Activated CD8-positive, alpha-beta T cell treated with anti-CD3 and anti-CD28 coated beads, Interleukin-2, amount 10 ng/mL, durations not matched to agents 7 days and 5 days (primary cell): ENCODE data around the gene MAPK8. TPM values are rescaled to one million over a fixed set of nuclear protein-coding genes. Genes with fewer than 3 reads are reported as not detected.
"Not testable (repeated sequence)": the region's sequence is repeated elsewhere in the genome, so short reads cannot be mapped to it uniquely, and the experiment has no call there.

Experiments
- ATAC-seq: fragments of 150-1000 bp; cut with Tn5 transposase; one replicate; pipeline ENCODE4 v1.10.0; 2021; ENCODE audit warnings: moderate library complexity
- CTCF ChIA-PET: fragments of 350-600 bp; sonication (Branson Sonifier 250); formaldehyde crosslinking; loops from one replicate; lab custom pipeline; 2021; ENCODE audit warnings: antibody characterized with exemption; lab: Charles Lee
- POLR2A ChIA-PET: fragments of 350-600 bp; sonication (Branson Sonifier 250); formaldehyde crosslinking; loops from one replicate; lab custom pipeline; 2021; ENCODE audit warnings: antibody characterized with exemption; lab: Charles Lee
- DNase-seq: peaks from one replicate; pipeline ENCODE4 v3.0.0-alpha.2; 2020
- H3K27ac Mint-ChIP-seq: one replicate; pipeline ENCODE4 v1.8.0; 2021; ENCODE audit warnings: mild to moderate bottlenecking, mixed read lengths
- H3K27me3 Mint-ChIP-seq: one replicate; pipeline ENCODE4 v1.8.0; 2021; ENCODE audit warnings: low read depth, mixed read lengths
- H3K36me3 Mint-ChIP-seq: one replicate; pipeline ENCODE4 v1.8.0; 2021; ENCODE audit warnings: low read depth, mixed read lengths
- H3K4me1 Mint-ChIP-seq: one replicate; pipeline ENCODE4 v1.8.0; 2021; ENCODE audit warnings: low read depth, mixed read lengths
- H3K4me3 Mint-ChIP-seq: one replicate; pipeline ENCODE4 v1.8.0; 2021; ENCODE audit warnings: mild to moderate bottlenecking, mixed read lengths
- H3K9me3 Mint-ChIP-seq: one replicate; pipeline ENCODE4 v1.8.0; 2022; ENCODE audit warnings: mixed read lengths; ENCODE audit not compliant: insufficient read depth
- total RNA-seq, 2 experiments: library from RNA; stranded (reverse); gene quantifications; one replicate each; pipeline ENCODE4 v1.2.3, GENCODE V29; 2021

MAPK8 gene
- total RNA-seq, 2 experiments from 2014 or later = 29.4 to 30.7 TPM

DNA sequence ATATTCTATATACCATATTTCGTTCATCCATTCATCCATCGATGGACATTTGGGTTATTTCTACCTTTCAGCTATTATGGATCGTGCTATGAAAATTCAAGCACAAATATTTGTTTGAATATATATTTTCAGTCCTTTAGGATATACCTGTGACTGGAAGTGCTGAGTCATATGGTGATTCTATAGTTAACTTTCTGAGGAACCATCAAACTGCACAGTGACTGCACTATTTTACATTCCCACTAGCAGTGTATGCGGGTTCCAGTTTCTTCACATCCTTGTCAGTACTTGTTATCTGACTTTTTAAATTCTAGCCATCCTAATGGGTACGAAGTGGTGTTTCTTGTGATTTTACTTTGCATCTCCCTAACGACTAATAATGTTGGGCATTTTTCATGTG is 104.0 kb downstream of the MAPK8 start:
- ChIA-PET POLR2A (no interaction called here), CTCF (no interaction called here)
- DNase-seq = no peak
- H3K36me3 Mint-ChIP-seq = peaks cover 30% of the 10 kb centered on the region
- H3K9me3 Mint-ChIP-seq = peaks cover 11% of the 10 kb centered on the region
- no peaks in the 10 kb centered on the region for H3K27me3 Mint-ChIP-seq
- no peak for ATAC-seq
- H3K4me1 Mint-ChIP-seq = peaks cover 6% of the 10 kb centered on the region
- no peak overlapping the region for H3K27ac Mint-ChIP-seq
- H3K4me3 Mint-ChIP-seq = no peak overlapping the region

DNA sequence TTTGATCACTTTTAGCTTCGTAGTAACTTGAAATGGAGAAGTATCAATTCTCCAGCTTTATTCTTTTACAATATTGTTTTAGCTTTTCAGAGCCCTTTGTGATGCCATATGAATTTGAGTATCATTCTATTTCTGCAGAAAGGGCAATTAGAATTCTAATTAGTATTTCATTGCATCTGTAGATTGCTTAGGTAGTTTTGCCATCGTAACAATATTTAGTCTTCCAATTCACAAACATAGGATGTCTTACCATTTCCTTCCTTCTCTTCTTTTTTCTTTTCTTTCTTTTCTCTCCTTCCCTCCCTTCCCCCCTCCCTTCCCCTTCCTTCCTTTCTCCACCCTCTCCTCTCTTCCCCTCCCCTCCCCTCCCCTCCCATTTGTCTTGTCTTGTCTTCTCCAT is 105.0 kb downstream of the MAPK8 start:
- CTCF ChIA-PET = no interaction called here
- Mint-ChIP-seq H3K4me1 (peaks cover 6% of the 10 kb centered on the region), H3K9me3 (peaks cover 11% of the 10 kb centered on the region), H3K27ac (no peak overlapping the region), H3K36me3 (peaks cover 29% of the 10 kb centered on the region), H3K27me3 (no peaks in the 10 kb centered on the region), H3K4me3 (no peak overlapping the region)
- ATAC-seq = no peak
- POLR2A ChIA-PET = no interaction called here
- no peak for DNase-seq

DNA sequence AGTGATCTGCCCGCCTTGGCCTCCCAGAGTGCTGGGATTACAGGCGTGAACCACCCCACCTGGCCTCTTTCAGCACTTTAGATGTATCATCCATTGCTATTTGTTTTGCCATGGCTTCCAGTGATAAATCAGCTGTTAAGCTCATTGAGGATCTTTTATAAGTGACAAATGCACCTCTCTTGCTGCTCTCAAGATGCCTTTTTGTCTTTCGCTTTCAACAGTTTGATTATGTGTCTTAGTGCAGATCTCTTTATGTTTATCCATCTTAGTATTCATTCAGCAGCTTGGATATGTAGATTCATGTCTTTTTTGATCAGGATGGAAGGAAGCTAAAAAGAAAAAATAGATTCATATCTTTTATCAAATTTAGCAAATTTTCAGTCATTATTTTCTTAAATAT is 105.6 kb downstream of the MAPK8 start:
- Mint-ChIP-seq H3K27ac (no peak overlapping the region), H3K27me3 (no peaks in the 10 kb centered on the region), H3K4me3 (no peak overlapping the region), H3K4me1 (peaks cover 6% of the 10 kb centered on the region), H3K9me3 (peaks cover 11% of the 10 kb centered on the region), H3K36me3 (peaks cover 29% of the 10 kb centered on the region)
- ChIA-PET POLR2A (no interaction called here), CTCF (no interaction called here)
- ATAC-seq (no peak), DNase-seq (no peak)

DNA sequence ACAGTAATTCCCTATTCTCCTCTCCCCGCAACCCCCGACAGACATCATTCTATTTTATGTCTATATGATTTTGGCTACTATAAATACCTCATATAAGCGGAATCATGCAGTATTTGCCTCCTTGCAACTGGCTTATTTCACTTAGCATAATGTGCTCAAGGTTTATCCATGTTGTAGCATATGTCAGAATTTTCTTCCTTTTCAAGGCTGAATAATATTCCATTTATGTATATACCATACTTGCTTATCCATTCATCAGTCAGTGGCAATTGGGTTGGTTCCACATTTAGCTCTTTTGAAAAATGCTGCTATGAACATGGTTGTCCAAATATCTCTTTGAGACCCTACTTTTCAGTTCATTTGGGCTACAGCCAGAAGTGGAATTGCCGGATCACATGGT is 106.5 kb downstream of the MAPK8 start:
- Mint-ChIP-seq H3K27me3 (no peaks in the 10 kb centered on the region), H3K4me1 (peaks cover 6% of the 10 kb centered on the region), H3K9me3 (peaks cover 11% of the 10 kb centered on the region), H3K36me3 (peaks cover 29% of the 10 kb centered on the region), H3K4me3 (no peak overlapping the region), H3K27ac (no peak overlapping the region)
- ATAC-seq = no peak
- DNase-seq = no peak
- ChIA-PET POLR2A (no interaction called here), CTCF (no interaction called here)

DNA sequence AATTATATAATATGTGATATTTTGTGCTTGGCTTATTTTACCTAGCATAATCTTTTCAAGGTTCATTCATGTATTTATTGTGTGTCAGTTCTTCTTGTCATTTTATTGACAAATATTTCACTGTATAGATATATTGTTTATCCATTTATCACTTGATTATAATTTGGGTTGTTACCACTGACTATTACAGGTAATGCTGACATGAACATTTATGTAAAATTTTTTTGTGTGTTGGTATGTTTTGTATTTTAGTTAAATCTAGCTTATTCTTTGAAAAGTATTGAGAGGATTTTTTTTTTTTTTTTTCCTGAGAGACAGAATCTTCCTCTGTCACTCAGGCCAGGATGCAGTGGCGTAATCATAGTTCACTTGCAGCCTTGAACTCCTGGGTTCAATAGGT is 107.7 kb downstream of the MAPK8 start:
- ChIA-PET POLR2A (no interaction called here), CTCF (no interaction called here)
- no peaks in the 10 kb centered on the region for H3K27me3 Mint-ChIP-seq
- no peak overlapping the region for H3K27ac Mint-ChIP-seq
- H3K36me3 Mint-ChIP-seq = peaks cover 29% of the 10 kb centered on the region
- H3K9me3 Mint-ChIP-seq = peaks cover 11% of the 10 kb centered on the region
- H3K4me1 Mint-ChIP-seq = peaks cover 9% of the 10 kb centered on the region
- no peak for DNase-seq
- no peak for ATAC-seq
- H3K4me3 Mint-ChIP-seq = no peak overlapping the region

DNA sequence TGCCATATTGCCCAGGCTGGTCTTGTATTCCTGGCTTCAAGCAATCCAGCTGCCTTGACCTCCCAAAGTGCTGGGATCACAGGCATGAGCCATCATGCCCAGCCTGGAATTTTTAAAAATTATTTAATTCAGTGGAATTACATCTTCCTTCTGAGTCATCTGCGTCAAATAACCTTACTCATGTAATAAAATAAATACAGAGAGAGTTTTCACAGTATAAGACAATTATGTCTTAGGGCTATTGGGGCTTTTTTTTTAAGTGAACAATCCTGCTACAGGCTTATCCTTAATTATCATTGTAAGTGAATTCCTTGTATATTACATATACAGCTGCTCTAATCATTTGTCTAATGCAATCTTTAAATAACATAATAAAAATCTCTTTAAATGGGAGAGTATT is 108.3 kb downstream of the MAPK8 start:
- Mint-ChIP-seq H3K27ac (no peak overlapping the region), H3K36me3 (peaks cover 29% of the 10 kb centered on the region), H3K9me3 (peaks cover 11% of the 10 kb centered on the region), H3K4me3 (no peak overlapping the region), H3K27me3 (no peaks in the 10 kb centered on the region), H3K4me1 (peaks cover 9% of the 10 kb centered on the region)
- ChIA-PET CTCF (no interaction called here), POLR2A (no interaction called here)
- no peak for DNase-seq
- ATAC-seq = no peak

DNA sequence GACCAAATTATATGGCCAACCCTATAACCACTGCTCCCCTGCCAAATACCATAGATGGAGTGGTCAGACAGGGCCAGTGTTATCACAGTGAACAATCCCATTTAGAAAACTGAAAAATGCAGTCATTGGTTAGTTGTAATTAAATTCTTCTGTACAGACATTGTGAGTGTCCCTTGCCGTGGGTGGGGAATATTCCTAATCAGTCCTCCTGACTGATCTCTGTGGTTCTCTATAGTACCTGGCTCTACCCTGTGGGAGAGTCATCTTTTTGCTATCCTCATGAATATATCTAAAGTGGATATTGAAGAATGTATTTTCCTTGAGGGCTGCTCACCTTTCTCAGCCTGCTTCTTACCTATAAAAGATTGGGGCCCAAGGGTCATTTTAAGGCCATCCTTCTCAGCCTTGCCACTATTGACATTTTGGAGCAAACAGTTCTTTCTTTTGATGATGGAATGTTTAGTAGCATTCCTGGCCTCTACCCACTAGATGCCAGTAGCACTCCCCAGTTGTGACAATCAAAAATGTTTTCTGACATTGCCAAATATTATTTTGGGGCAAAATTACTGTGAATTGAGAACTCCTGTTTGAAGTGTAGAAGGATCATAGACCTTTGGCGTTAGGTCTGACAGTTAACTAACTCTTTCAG is 110.2 kb downstream of the MAPK8 start:
- H3K27ac Mint-ChIP-seq = no peak overlapping the region
- ChIA-PET POLR2A (no interaction called here), CTCF (interaction anchor here (0.9 kb wide), 1 partner anchor 19 kb away, joined by 3 read pairs; no protein-coding TSS in a partner anchor)
- H3K27me3 Mint-ChIP-seq = no peaks in the 10 kb centered on the region
- peaks cover 11% of the 10 kb centered on the region for H3K9me3 Mint-ChIP-seq
- ATAC-seq = no peak
- no peak for DNase-seq
- no peak overlapping the region for H3K4me3 Mint-ChIP-seq
- H3K36me3 Mint-ChIP-seq = peaks cover 16% of the 10 kb centered on the region
- H3K4me1 Mint-ChIP-seq = peaks cover 9% of the 10 kb centered on the region

DNA sequence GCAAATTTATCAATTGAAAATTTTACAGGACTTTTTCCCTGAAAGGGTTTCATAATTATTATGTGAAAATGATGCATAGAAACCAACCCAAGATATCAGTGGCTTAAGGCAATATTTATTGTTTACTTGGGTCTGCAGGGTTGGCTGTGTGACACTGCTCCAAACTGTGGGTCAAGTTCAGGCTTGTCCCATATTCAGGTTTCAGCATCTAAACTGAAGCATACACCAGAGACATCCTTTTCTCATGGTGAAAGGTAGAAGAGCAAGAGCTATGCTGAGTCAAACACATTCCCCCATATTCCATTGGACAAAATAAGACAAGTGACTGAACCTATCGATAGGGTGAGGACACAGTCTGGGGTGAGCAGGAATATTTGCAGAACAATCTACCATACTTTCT is 110.9 kb downstream of the MAPK8 start:
- Mint-ChIP-seq H3K27ac (no peak overlapping the region), H3K4me3 (no peak overlapping the region), H3K27me3 (no peaks in the 10 kb centered on the region), H3K9me3 (peaks cover 6% of the 10 kb centered on the region), H3K36me3 (peaks cover 10% of the 10 kb centered on the region), H3K4me1 (peaks cover 9% of the 10 kb centered on the region)
- DNase-seq = no peak
- ChIA-PET POLR2A (no interaction called here), CTCF (interaction anchor here (0.6 to 1.3 kb wide), 3 partner anchors 19 to 108 kb away, joined by 3 to 4 read pairs (median 3); no protein-coding TSS in a partner anchor)
- ATAC-seq = no peak

DNA sequence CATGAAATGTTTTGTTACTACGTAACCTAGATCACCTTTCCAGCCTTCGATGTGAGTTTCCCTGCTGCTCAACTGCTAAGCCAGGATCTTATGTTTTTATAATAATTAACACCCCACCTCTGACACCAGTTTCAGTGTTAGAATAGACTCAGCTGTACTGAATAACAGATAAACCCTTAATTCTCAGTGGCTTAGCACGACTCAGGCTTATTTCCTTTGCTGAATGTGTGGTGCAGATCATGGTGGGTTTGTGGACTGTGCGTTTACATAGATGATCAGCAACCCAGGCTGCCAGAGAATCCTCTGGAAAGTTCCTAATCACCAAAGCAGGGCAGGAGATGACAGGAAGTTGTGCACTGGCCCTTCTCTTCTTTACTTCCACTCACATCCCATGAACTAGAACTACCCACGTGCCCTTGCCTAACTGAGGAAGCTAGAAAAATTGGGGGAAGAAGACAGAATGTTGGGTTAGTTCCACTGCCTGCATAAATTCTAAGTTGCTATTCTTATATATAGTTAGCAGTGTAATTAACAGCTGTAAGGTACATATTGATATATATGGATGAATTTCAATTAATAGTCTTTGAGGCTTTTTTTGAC is 111.8 kb downstream of the MAPK8 start:
- ATAC-seq = no peak

DNA sequence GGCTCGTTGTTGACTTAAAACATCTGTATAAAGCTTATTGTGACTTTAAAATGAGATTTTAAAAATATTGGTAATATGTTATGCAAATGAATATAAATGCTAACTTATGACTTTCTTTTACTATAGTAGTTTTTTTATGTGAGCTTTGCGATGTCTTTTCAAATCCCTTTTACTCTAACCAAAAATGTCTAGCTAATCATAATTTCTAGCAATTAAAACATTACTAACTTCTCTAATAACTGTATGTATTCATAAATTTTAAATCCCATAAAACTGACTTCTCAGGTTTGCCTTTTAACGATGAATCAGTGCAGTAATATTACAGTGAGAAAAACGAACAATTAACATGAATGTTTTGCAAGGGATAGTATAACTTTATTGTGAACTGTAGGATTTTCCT is 113.2 kb downstream of the MAPK8 start:
- H3K27ac Mint-ChIP-seq = no peak overlapping the region
- H3K9me3 Mint-ChIP-seq = no peaks in the 10 kb centered on the region
- CTCF ChIA-PET = interaction anchor here (1.5 kb wide), 1 partner anchor 110 kb away, joined by 3 read pairs; no protein-coding TSS in a partner anchor
- POLR2A ChIA-PET = no interaction called here
- ATAC-seq = no peak
- H3K36me3 Mint-ChIP-seq = no peaks in the 10 kb centered on the region
- DNase-seq = no peak
- H3K4me3 Mint-ChIP-seq = no peak overlapping the region
- no peaks in the 10 kb centered on the region for H3K27me3 Mint-ChIP-seq
- peaks cover 3% of the 10 kb centered on the region for H3K4me1 Mint-ChIP-seq

More for the DNA sequence above, 111.8 kb downstream of the MAPK8 start:
- Mint-ChIP-seq H3K9me3 (no peaks in the 10 kb centered on the region), H3K27me3 (no peaks in the 10 kb centered on the region), H3K27ac (no peak overlapping the region), H3K4me3 (no peak overlapping the region), H3K4me1 (peaks cover 5% of the 10 kb centered on the region), H3K36me3 (peaks cover under 1% of the 10 kb centered on the region)
- CTCF ChIA-PET = interaction anchor here (0.6 to 1.3 kb wide), 2 partner anchors 105 to 108 kb away, joined by 3 to 4 read pairs; no protein-coding TSS in a partner anchor
- no peak for DNase-seq
- POLR2A ChIA-PET = interaction anchor here (0.7 kb wide), 1 partner anchor 51 kb away, joined by 4 read pairs; no protein-coding TSS in a partner anchor

DNA sequence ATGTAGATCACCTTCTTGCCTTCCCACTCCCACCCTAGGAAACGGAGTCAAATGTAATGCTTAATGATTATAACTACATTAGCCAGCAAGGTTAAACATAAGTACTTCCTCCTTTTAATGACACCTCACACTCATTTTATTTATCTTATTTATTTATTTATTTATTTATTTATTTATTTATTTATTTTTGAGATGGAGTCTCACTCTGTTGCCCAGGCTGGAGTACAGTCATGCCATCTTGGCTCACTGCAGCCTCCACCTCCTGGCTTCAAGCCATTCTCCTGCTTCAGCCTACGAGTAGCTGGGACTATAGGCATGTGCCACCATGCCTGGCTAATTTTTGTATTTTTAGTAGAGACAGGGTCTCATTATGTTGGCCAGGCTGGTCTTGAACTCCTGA is 115.4 kb downstream of the MAPK8 start:
- H3K36me3 Mint-ChIP-seq, ATAC-seq, POLR2A ChIA-PET, H3K4me1 Mint-ChIP-seq, H3K27ac Mint-ChIP-seq, H3K4me3 Mint-ChIP-seq, CTCF ChIA-PET, H3K27me3 Mint-ChIP-seq, H3K9me3 Mint-ChIP-seq, DNase-seq: not testable (repeated sequence)

DNA sequence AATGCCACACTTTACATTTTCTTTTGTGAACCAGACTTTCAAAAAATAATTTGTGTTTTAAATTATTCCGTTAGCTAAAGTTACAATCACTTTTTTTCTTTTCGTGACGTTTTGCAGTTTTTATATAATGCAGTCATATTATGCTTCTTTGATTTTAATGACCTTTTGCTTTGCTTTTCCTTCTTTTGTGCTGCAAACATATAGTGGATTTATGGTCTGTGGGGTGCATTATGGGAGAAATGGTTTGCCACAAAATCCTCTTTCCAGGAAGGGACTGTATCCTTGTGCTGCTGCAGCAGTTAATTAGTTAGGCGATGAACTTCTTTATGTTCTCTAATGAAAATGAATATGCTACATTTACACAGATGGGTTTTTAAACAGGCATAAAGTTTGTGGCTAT is 117.4 kb downstream of the MAPK8 start:
- H3K9me3 Mint-ChIP-seq = no peaks in the 10 kb centered on the region
- ChIA-PET POLR2A (no interaction called here), CTCF (no interaction called here)
- no peaks in the 10 kb centered on the region for H3K36me3 Mint-ChIP-seq
- no peak overlapping the region for H3K4me3 Mint-ChIP-seq
- no peaks in the 10 kb centered on the region for H3K4me1 Mint-ChIP-seq
- no peaks in the 10 kb centered on the region for H3K27me3 Mint-ChIP-seq
- ATAC-seq = no peak
- H3K27ac Mint-ChIP-seq = no peak overlapping the region
- DNase-seq = no peak
